Astrocyte (in vitro differentiated cells and primary cell): Measurements from ENCODE around the gene NBPF26.
"Not testable (repeated sequence)": the region's sequence is repeated elsewhere in the genome, so short reads cannot be mapped to it uniquely, and the experiment has no call there.

Experiments used
- CTCF ChIP-seq: IDR thresholded peaks from 2 replicates; pipeline ENCODE4 v1.5.1; 2011; ENCODE audit warnings: low read depth, mild to moderate bottlenecking, inconsistent platforms, low read length, moderate library complexity; ENCODE audit not compliant: insufficient read depth
- EZH2 ChIP-seq: IDR thresholded peaks from 2 replicates; pipeline ENCODE4 v1.6.1; 2012; ENCODE audit warnings: mild to moderate bottlenecking, low read length, inconsistent platforms; ENCODE audit not compliant: insufficient read depth

- TF ChIP-seq CTCF, EZH2: not testable (repeated sequence)
Measured at GRCh38 chr1:120844186-120844944, 120.6 kb downstream of the NBPF26 start.
